ENCODE results near the gene TWIST2.

GRCh38 chr2:238820916-238821315 is 27.0 kb upstream of the TWIST2 start:
- TF ChIP-seq, protein P1, sequence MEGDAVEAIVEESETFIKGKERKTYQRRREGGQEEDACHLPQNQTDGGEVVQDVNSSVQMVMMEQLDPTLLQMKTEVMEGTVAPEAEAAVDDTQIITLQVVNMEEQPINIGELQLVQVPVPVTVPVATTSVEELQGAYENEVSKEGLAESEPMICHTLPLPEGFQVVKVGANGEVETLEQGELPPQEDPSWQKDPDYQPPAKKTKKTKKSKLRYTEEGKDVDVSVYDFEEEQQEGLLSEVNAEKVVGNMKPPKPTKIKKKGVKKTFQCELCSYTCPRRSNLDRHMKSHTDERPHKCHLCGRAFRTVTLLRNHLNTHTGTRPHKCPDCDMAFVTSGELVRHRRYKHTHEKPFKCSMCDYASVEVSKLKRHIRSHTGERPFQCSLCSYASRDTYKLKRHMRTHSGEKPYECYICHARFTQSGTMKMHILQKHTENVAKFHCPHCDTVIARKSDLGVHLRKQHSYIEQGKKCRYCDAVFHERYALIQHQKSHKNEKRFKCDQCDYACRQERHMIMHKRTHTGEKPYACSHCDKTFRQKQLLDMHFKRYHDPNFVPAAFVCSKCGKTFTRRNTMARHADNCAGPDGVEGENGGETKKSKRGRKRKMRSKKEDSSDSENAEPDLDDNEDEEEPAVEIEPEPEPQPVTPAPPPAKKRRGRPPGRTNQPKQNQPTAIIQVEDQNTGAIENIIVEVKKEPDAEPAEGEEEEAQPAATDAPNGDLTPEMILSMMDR (IDR thresholded peaks at IDR 0.05; ENCODE audit: low read length), result no peak
- no peak for TF ChIP-seq EZH2 (IDR thresholded peaks at IDR 0.05; ENCODE audit: borderline replicate concordance, low read length)

Data from OCI-LY1 (cell line).